NCI-H510A treated with DMSO at 0.1 percent for 48 hours (cell line): Measurements from ENCODE around the gene RABEPK.
"Not testable (repeated sequence)": the region's sequence is repeated elsewhere in the genome, so short reads cannot be mapped to it uniquely, and the experiment has no call there.

Source experiments
- DNase-seq: peaks from one replicate; lab custom pipeline; 2025; lab: John Stamatoyannopoulos, UW

Gene RABEPK, protein sequence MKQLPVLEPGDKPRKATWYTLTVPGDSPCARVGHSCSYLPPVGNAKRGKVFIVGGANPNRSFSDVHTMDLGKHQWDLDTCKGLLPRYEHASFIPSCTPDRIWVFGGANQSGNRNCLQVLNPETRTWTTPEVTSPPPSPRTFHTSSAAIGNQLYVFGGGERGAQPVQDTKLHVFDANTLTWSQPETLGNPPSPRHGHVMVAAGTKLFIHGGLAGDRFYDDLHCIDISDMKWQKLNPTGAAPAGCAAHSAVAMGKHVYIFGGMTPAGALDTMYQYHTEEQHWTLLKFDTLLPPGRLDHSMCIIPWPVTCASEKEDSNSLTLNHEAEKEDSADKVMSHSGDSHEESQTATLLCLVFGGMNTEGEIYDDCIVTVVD

DNA sequence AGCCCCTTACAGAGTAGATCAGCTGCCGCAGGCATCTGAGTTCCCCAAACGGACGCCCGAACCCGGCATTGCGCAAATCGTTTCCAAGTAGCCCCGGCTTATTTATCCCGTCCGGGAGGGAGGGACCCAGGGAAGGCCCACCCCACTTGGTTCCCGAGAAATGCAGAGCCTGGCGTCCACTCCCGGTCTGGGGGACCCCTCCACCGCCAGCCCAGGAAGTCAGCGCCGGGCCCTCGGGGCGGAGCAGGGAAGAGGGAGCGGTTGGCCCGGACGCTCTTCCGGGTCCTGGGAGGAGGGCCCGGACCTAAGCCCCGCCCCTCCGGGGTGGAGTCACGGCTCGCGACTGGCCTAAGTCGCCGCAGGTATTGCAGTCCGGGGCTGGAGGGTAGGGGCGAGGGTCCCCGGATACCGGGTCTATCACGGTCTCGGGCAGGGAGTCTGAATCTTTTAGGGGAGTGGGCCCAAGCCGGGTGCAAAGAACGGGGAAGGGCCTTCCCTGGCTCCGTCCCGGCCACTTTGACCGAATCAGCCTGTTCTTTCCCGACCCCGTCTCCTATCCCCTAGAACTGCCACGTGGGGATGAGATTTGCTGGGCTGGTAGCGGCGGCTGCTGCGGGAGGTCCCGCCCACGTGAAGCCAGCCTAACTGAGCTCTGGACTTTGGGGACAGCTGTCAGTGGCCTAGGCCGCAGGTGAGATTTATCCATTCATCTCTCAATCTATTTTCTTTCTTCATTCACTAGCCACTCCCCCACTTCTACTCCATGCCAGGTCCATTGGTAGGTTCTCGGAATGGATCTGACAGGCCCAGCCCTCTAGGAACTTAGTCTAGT lies at the start of gene RABEPK:
TSS of gene RABEPK (plus strand) at position 327 of the 832 bp plus-strand sequence. CDS start 2,472 bp downstream, outside the sequence.
- DNase-seq, result peak; percentile 84

DNA sequence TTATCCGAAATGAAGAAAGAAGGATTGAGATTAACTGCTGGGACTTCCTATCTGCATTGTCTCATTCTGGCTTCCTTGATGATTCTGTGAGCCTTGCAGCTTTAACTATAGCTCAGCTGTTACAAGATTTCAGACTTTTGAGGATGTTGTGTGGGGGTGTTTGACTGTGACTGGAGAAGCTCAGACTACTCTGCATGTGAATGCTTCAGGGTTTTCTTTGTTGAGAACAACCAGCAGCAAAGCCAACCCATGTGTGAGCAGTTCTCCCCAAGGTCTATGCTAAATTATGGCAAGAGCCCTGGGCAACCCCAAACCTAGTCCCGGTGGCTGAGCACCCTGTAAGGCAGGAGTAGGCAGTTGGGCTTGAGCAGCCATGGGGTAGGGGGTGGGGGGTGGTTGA lies 48.6 kb upstream of the RABEPK start:
- DNase-seq, result no peak

DNA sequence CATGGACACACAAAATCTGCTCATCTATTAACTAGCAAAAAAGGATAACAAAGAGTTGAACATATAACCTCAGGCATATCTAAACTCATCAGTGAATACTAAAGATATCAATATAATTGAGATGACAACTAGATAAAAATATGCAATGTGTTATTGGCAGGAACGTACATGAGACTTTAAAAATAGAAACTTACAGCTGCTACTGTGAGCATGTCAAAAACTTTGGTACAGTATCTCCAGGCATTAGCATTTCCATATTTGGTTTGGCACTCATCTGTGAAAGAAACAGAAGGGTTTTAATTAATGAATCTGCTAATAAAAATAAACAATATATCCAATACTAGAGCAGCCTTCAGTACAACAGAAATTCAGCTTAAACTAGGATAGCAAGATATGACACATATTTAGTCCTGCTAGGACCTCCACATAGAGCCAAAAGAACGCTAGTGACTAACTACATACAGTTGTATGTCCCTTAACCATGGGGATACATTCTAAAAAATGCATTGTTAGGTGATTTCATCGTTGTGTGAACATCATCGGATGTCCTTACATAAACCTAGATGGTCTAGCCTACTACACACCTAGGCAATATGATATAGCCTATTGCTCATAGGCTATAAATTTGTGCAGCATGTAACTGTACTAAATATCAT lies 46.5 kb upstream of the RABEPK start:
- no peak for DNase-seq

- DNase-seq, result no peak
Observed at GRCh38 chr9:125156551-125156950, 43.8 kb upstream of the RABEPK start.

- no peak for DNase-seq
Observed at GRCh38 chr9:125160750-125161149, 39.6 kb upstream of the RABEPK start.

DNA sequence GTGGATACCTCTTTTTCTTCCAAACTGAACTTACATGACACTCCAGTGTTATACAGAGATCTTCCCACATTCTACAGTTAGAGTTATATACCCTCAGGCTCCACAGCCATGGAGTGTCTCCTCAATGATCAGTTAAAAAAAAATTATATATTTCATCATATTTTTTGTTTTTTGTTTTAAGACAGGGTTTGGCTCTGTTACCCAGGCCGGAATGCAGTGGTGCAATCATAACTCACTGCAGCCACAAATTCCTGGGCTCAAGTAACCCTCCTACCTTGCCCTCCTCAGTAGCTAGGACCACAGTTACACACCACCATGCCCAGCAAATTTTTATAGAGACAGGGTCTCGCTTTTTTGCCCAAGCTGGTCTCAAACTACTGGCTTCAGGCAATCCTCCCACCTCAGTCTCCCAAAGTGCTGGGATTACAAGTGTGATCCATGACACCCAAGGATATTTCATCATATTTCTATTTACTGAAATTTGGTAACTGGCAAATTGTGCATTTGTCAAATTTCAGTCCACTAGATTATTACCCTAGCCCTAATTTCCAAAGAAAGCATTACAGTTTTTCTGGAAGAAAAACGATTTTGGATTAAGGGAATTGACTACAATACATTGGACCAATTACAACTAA lies 38.9 kb upstream of the RABEPK start:
- DNase-seq, result no peak

GRCh38 chr9:125162891-125163290 lies 37.5 kb upstream of the RABEPK start:
- not testable (repeated sequence) for DNase-seq

DNA sequence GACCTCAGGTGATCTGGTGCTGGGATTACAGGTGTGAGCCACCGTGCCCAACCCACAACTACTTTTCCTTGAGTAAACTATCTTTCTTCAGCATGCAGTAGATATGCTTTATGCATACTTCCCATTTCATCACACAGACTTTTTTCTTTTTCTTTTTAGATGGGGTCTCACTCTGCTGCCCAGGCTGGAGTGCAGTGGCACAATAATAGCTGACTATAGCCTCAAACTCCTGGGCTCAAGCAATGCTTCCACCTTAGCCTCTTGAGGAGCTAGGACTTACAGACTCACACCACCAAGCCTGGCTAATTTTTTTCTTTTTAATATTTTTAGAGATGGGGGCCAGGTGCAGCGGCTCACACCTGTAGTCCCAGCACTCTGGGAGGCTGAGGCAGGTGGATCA lies 33.6 kb upstream of the RABEPK start:
- no peak for DNase-seq

DNA sequence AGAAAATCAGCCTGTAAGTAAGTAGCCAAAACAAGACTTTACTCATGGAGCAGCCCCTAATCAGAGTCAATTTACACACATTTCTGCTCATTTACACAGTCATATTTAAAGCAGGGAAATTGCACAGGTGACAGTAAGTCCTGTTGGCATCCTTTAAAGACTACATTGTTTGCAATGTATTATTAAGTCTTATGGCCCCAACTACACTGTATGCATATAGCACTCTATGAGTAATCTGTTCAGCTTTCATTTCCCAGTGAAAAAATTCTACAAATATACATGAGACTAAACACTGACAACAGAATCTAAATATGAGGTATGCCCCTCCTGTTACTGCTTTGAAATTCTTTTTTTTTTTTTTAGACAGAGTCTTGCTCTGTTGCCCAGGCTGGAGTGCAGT lies 30.4 kb upstream of the RABEPK start:
- DNase-seq, result no peak

DNA sequence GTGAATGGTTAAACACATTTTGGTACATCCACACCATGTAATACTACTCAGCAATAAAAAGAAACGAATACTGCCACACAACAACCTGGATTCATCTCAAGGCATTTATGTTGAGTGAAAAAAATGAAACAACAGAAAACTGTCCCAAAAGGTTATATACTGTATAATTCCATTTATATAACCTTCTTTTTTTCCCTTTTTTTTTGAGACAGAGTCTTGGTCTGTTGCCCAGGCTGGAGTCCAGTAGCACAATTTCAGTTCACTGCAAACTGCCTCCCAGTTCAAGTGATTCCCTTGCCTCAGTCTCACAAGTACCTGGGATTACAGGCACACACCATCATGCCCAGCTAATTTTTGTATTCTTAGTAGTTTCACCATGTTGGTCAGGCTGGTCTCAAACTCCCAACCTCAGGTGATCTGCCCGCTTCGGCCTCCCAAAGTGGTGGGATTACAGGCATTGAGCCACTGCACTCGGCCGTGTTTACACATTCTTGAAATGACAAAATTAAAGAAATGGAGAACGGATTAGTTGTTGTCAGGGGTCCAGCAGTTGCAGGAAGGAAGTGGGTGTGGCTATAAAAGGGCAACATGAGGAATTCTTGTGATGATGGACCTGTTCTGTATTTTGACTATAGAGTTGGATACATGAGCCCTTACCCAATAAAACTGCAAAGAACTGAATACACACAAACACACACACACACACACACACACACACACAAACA lies 28.1 kb upstream of the RABEPK start:
- DNase-seq, result no peak

- DNase-seq, result no peak
Observed at GRCh38 chr9:125176636-125177035, 23.7 kb upstream of the RABEPK start.

- no peak for DNase-seq
Observed at GRCh38 chr9:125177888-125178287, 22.5 kb upstream of the RABEPK start.

- DNase-seq, result not testable (repeated sequence)
Observed at GRCh38 chr9:125179776-125180175, 20.6 kb upstream of the RABEPK start.

DNA sequence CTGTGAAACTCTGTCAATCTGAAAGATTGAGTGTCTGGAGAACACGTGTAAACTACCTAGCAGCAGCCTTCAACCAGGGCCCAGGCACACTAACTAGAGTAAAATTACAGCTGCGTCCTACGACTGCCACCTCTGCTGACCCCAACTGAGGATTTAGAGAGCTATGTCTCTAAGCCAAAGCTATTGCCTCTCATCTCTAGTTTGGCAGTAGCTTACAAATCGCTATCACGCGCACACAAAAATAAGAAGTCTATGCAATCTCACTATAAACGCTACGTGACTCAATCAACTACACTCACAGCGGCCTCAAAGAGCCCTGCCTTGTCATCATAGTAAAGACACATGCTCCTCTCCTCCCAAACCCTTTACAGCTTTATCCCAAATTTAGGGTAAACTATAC lies 19.5 kb upstream of the RABEPK start:
- DNase-seq, result no peak

DNA sequence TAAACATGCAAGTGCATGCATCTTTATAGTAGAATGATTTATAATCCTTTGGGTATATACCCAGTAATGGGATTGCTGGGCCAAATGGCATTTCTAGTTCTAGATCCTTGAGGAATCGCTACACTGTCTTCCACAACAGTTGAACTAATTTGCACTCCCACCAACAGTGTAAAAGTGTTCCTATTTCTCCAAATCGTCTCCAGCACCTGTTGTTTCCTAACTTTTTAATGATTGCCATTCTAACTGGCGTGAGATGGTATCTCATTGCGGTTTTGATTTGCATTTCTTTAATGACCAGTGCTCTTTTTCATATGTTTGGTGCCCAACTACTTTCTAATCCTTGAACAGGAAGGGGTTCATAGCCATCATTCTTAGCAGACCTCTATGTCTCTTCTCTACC lies 18.6 kb upstream of the RABEPK start:
- DNase-seq, result not testable (repeated sequence)

DNA sequence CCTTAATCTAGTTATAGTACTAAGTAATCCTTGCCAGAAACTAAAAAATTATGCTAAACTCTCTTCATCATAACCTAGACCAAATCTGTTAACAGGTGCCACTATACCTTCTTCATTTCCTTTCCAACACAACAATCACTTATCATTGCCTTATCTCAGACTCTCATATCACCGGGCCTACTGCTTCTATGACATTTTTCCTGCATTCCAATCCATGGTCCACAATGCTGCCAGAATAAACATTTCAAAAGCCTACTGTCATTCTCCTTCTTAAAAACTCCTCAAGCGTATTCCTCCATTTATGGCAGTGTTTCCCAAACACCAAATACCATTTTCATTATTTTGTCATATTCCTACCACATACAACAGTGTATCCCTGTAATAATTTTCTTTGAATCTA lies 17.3 kb upstream of the RABEPK start:
- DNase-seq, result no peak

GRCh38 chr9:125183561-125183960 lies 16.8 kb upstream of the RABEPK start:
- no peak for DNase-seq

DNA sequence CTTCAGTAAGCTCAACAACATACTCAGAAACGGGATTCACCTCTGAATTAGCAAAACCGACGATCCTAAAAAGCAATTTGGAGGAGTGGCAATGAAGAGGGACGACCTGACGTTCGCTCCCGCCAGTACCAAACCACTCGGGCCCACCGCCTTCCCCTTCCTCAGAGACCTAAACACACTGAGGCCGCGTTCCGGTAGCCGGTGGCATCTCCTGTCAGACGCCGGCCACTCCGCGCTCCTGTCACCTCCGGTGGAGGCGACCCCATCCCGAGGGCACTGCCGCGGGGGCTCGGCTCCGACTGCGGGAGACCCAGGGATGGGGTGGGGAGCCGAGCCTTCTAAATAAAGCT lies 11.4 kb upstream of the RABEPK start:
- DNase-seq, result no peak

DNA sequence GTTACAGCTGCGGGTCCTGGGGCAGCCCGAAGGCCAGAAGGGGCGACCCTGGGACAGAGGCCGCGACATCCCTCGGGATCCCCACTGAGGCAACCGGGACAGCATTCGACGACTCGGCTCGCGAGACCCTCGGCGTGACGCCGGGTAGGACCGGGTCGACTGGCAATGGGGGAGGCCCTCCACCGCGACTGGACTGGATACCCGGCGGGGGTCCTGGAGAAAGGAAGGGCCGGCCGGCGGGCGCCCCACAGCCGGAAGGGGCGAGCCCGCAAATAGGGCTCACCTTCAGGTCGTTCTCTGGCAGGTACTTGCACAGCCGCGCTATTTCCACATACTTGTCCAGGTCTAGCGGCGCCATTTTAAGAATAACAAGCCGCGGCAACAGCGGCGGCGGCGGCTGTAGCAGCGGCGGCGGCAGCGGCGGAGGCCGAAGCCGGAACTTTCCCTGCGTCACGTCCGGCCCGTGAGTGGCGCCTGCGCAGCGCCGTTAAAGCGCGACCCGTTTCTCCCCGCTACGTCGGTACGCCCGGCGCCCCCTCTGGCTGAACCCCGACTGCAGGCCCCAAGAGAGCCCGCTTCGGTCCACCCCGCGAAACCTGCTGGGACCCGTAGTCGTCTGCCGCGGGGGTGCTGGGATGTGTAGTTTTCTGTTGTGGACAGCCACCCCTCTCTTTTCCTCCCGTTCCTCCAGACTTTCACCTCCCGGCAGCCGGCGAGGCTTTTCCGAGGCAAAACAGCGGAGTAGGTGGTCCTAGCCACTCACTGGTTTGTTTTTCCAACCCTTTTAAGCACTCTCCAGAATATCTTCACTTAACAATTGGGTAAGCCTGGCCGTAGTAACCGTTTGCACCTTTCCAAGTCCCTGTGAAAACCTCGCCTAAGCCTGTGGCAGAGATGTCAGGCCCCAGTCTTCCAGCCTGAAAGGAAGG lies 10.7 kb upstream of the RABEPK start, which contains the start of gene PPP6C:
TSS of gene PPP6C (minus strand) at position 443 of the 929 bp plus-strand sequence. CDS start at position 358, 85 bp downstream.
- DNase-seq, result peak; percentile 93

- peak; percentile 40 for DNase-seq
Observed at GRCh38 chr9:125190361-125190801, 10.0 kb upstream of the RABEPK start.
